SK-N-SH (cell line): ENCODE data around the gene SERPINB10. TPM values are rescaled to one million over a fixed set of nuclear protein-coding genes. Genes with fewer than 3 reads are reported as not detected.
"Not testable (repeated sequence)": the region's sequence is repeated elsewhere in the genome, so short reads cannot be mapped to it uniquely, and the experiment has no call there.

Experiments
- CTCF ChIA-PET: fragments of 300-600, 350-600 bp; formaldehyde crosslinking; extraction: SDS; loops from one replicate; lab custom pipeline; 2021; lab: Yijun Ruan, JAX
- POLR2A ChIA-PET: fragments of 350-600 bp; sonication (Branson Sonifier 250); formaldehyde crosslinking; extraction: SDS; loops from one replicate; lab custom pipeline; 2020; ENCODE audit warnings: antibody characterized with exemption, inconsistent platforms; lab: Yijun Ruan, JAX
- DNase-seq: peaks from one replicate; pipeline ENCODE4 v3.0.0; 2012
- H2AFZ ChIP-seq: fragments of 200-600 bp; sonication (generic); 2 replicates; pipeline ENCODE4 v1.8.1; 2016; ENCODE audit warnings: antibody characterized with exemption, mild to moderate bottlenecking, low read depth
- H3F3A ChIP-seq: fragments of 200-600 bp; sonication (generic); replicated peaks from 2 replicates; pipeline ENCODE3; 2016; ENCODE audit warnings: antibody characterized with exemption, mild to moderate bottlenecking; ENCODE audit not compliant: insufficient read depth
- H3K27ac ChIP-seq, 2 experiments: fragments of 200-500 bp in 1 of 2; fragments of 200-600 bp in 1 of 2; sonication (Bioruptor generic) in 1 of 2; sonication (generic), shearing (Covaris generic) in 1 of 2; 2 replicates each; pipeline versions ENCODE4 v1.5.1 to v1.6.1; 2014 to 2016; ENCODE audit warnings: low read depth in 2 of 2, inconsistent platforms in 1 of 2, low read length in 1 of 2, mild to moderate bottlenecking in 1 of 2, mixed read lengths in 1 of 2
- H3K27me3 ChIP-seq: fragments of 200-600 bp; sonication (generic), shearing (Covaris generic); 2 replicates; pipeline ENCODE4 v1.6.1; 2016; ENCODE audit warnings: mixed run types; ENCODE audit not compliant: insufficient read depth
- H3K36me3 ChIP-seq, 2 experiments: fragments of 200-500 bp in 1 of 2; fragments of 200-600 bp in 1 of 2; sonication (Bioruptor generic) in 1 of 2; sonication (generic) in 1 of 2; replicated peaks in 1 of 2; 2 replicates each; pipeline versions ENCODE3 to v1.5.1; 2014 to 2016; ENCODE audit warnings: low read length in 1 of 2, mild to moderate bottlenecking in 1 of 2; ENCODE audit not compliant: insufficient read depth in 2 of 2, control insufficient read depth in 1 of 2
- H3K4me1 ChIP-seq, 2 experiments: fragments of 200-500 bp in 1 of 2; fragments of 200-600 bp in 1 of 2; sonication (Bioruptor generic) in 1 of 2; sonication (generic), shearing (Covaris generic) in 1 of 2; 2 replicates each; pipeline versions ENCODE4 v1.5.1 to v1.6.1; 2014 to 2016; ENCODE audit warnings: low read depth in 1 of 2, low read length in 1 of 2, mixed run types in 1 of 2; ENCODE audit not compliant: insufficient read depth in 2 of 2, control insufficient read depth in 1 of 2
- H3K4me2 ChIP-seq: fragments of 200-600 bp; sonication (generic), shearing (Covaris generic); 2 replicates; pipeline ENCODE4 v1.6.1; 2017; ENCODE audit warnings: mixed run types
- H3K4me3 ChIP-seq, 2 experiments: fragments of 200-500 bp in 1 of 2; fragments of 200-600 bp in 1 of 2; sonication (Bioruptor generic) in 1 of 2; sonication (generic), shearing (Covaris generic) in 1 of 2; 2 replicates each; pipeline versions ENCODE4 v1.5.1 to v1.8.1; 2014 to 2016; ENCODE audit warnings: low read depth in 2 of 2, inconsistent platforms in 1 of 2, low read length in 1 of 2, mild to moderate bottlenecking in 1 of 2, mixed read lengths in 1 of 2, moderate library complexity in 1 of 2
- H3K79me2 ChIP-seq: fragments of 200-600 bp; sonication (generic); 2 replicates; pipeline ENCODE4 v1.8.1; 2017; ENCODE audit warnings: mild to moderate bottlenecking; ENCODE audit not compliant: insufficient read depth
- H3K9ac ChIP-seq: fragments of 200-600 bp; sonication (generic); 2 replicates; pipeline ENCODE4 v1.6.1; 2017; ENCODE audit warnings: mixed run types
- H3K9me2 ChIP-seq: fragments of 200-600 bp; sonication (generic); 2 replicates; pipeline ENCODE4 v1.6.1; 2017; ENCODE audit warnings: mixed run types
- H3K9me3 ChIP-seq: fragments of 200-600 bp; sonication (generic); 2 replicates; pipeline ENCODE4 v1.6.1; 2017; ENCODE audit warnings: mixed run types, mild to moderate bottlenecking, moderate library complexity
- H4K20me1 ChIP-seq: fragments of 200-600 bp; sonication (generic); 2 replicates; pipeline ENCODE4 v1.6.1; 2017; ENCODE audit warnings: mild to moderate bottlenecking, mixed run types; ENCODE audit not compliant: insufficient read depth
- FOXJ3 ChIP-seq: sonication (generic); formaldehyde crosslinking; IDR thresholded peaks from 2 replicates; pipeline ENCODE4 v1.5.1; 2020; ENCODE audit warnings: mild to moderate bottlenecking, missing genetic modification reagents
- GABPA ChIP-seq: IDR thresholded peaks from 2 replicates; pipeline ENCODE4 v1.4.0; 2012; ENCODE audit warnings: low read depth, mild to moderate bottlenecking
- GATA2 ChIP-seq: sonication (generic); formaldehyde crosslinking; IDR thresholded peaks from 2 replicates; pipeline ENCODE4 v1.5.0; 2020; ENCODE audit warnings: mild to moderate bottlenecking, missing genetic modification reagents
- NRF1 ChIP-seq: IDR thresholded peaks from 2 replicates; pipeline ENCODE4 v1.6.1; 2012; ENCODE audit warnings: low read depth, mild to moderate bottlenecking, low read length
- PBX3 ChIP-seq: IDR thresholded peaks from 2 replicates; pipeline ENCODE4; 2012
- RAD21 ChIP-seq: IDR thresholded peaks from 2 replicates; pipeline ENCODE4 v1.6.1; 2012; ENCODE audit warnings: mild to moderate bottlenecking, low read length
- RCOR1 ChIP-seq: fragments of 150-350 bp; IDR thresholded peaks from 2 replicates; pipeline ENCODE4 v1.6.1; 2017; ENCODE audit warnings: antibody characterized with exemption, low read length
- RFX5 ChIP-seq: IDR thresholded peaks from 2 replicates; pipeline ENCODE4 v1.6.1; 2012; ENCODE audit warnings: mild to moderate bottlenecking, improper control_type of control experiment, low read length
- RXRA ChIP-seq: IDR thresholded peaks from 2 replicates; pipeline ENCODE4 v1.4.0; 2012; ENCODE audit warnings: low read depth, mild to moderate bottlenecking, borderline replicate concordance
- USF1 ChIP-seq: IDR thresholded peaks from 2 replicates; pipeline ENCODE4 v1.4.0; 2012; ENCODE audit warnings: low read depth, borderline replicate concordance
- USF2 ChIP-seq: fragments of 150-350 bp; IDR thresholded peaks from 2 replicates; pipeline ENCODE4 v1.6.1; 2017; ENCODE audit warnings: antibody characterized with exemption, low read length, low read depth, borderline replicate concordance
- ZBTB33 ChIP-seq: IDR thresholded peaks from 2 replicates; pipeline ENCODE4 v1.4.0; 2012; ENCODE audit warnings: low read depth, borderline replicate concordance
- WGBS: methylation state at CpG from one replicate; pipeline ENCODE4 v1.1.6; 2017; ENCODE audit warnings: low lambda C conversion rate; 5-methylcytosine and 5-hydroxymethylcytosine counted together
- polyA plus RNA-seq, 3 experiments: library from polyadenylated mRNA; depleted of rRNA; stranded (reverse); fragments of >200 nt; gene quantifications; 2 replicates each; pipeline ENCODE4 v1.2.3, GENCODE V29; 2012

The SERPINB10 gene
- polyA plus RNA-seq, 1 of the 3 experiments (the other 2 are of a cell fraction) = 0.10 TPM

- H3K27me3 ChIP-seq = peaks cover 4% of the 10 kb centered on the region; the same call in 1 of the 2 replicates
- H3K4me3 ChIP-seq = no peak overlapping the region
- H2AFZ ChIP-seq = no peak overlapping the region
- no peak overlapping the region for H3K4me2 ChIP-seq
- no peak for DNase-seq
- ChIA-PET POLR2A (no interaction called here), CTCF (interaction anchor here (1.6 kb wide), 1 partner anchor 8 kb away, joined by 3 read pairs; no protein-coding TSS in a partner anchor)
- TF ChIP-seq NRF1 = no peak
- TF ChIP-seq RAD21 = no peak
- TF ChIP-seq ZBTB33 = no peak
- TF ChIP-seq RXRA = no peak
- no peak for TF ChIP-seq GATA2 (CRISPR knock-in tag)
- no peak for TF ChIP-seq RCOR1
- TF ChIP-seq GABPA = no peak
- no peak for TF ChIP-seq PBX3
- no peak for TF ChIP-seq FOXJ3
- TF ChIP-seq USF2 = no peak
- no peak for TF ChIP-seq USF1
- no peak for TF ChIP-seq RFX5
- no peaks in the 10 kb centered on the region for H3K79me2 ChIP-seq
- WGBS = 13% methylated on average over 8 of the region's 8 CpGs
- H3K36me3 ChIP-seq = no peaks in the 10 kb centered on the region
- H4K20me1 ChIP-seq = no peaks in the 10 kb centered on the region
- 0 out of 2 replicates have a peak, but pooled peaks cover 4% of the 10 kb centered on the region for H3K9me2 ChIP-seq
- H3F3A ChIP-seq = no peaks in the 10 kb centered on the region
- no peak overlapping the region for H3K27ac ChIP-seq
- no peaks in the 10 kb centered on the region for H3K9me3 ChIP-seq
- H3K4me1 ChIP-seq = no peaks in the 10 kb centered on the region
- H3K9ac ChIP-seq = no peak overlapping the region
These were observed 20.6 kb downstream of the SERPINB10 start for GRCh38 chr18:63928331-63928730.

- H3K27me3 ChIP-seq, H3K27ac ChIP-seq, POLR2A ChIA-PET, H4K20me1 ChIP-seq, H3K36me3 ChIP-seq, H3F3A ChIP-seq, H3K4me2 ChIP-seq, CTCF ChIA-PET, H2AFZ ChIP-seq, H3K4me3 ChIP-seq, H3K4me1 ChIP-seq, H3K9me3 ChIP-seq, H3K9ac ChIP-seq, DNase-seq, H3K79me2 ChIP-seq, H3K9me2 ChIP-seq: not testable (repeated sequence)
These were observed 21.6 kb downstream of the SERPINB10 start for GRCh38 chr18:63929369-63929768.
